Neuronal stem cell (in vitro differentiated cells): ENCODE results near the gene SIN3B.

Experiments
- DNase-seq: peaks from one replicate; pipeline ENCODE4 v3.0.0-alpha.2; 2013; ENCODE audit warnings: low spot score
- H2AFZ ChIP-seq: one replicate; pipeline ENCODE4 v1.6.1; 2013; ENCODE audit warnings: mild to moderate bottlenecking, low read length, inconsistent platforms
- H2AK5ac ChIP-seq: 2 replicates; pipeline ENCODE4 v1.6.1; 2013; ENCODE audit warnings: low read depth, mild to moderate bottlenecking, inconsistent platforms, low read length, moderate library complexity, mixed read lengths
- H2BK120ac ChIP-seq: 2 replicates; pipeline ENCODE4 v1.6.1; 2013; ENCODE audit warnings: low read depth, mild to moderate bottlenecking, inconsistent platforms, low read length, moderate library complexity, mixed read lengths
- H2BK12ac ChIP-seq: one replicate; pipeline ENCODE4 v1.6.1; 2013; ENCODE audit warnings: low read length, inconsistent platforms
- H2BK15ac ChIP-seq: 2 replicates; pipeline ENCODE4 v1.6.1; 2013; ENCODE audit warnings: mild to moderate bottlenecking, low read length, inconsistent platforms, mixed read lengths
- H2BK5ac ChIP-seq: one replicate; pipeline ENCODE4 v1.6.1; 2013; ENCODE audit warnings: inconsistent platforms, mild to moderate bottlenecking, low read length, moderate library complexity
- H3K14ac ChIP-seq: one replicate; pipeline ENCODE4 v1.6.1; 2013; ENCODE audit warnings: low read length, inconsistent platforms
- H3K18ac ChIP-seq: 2 replicates; pipeline ENCODE4 v1.6.1; 2013; ENCODE audit warnings: low read length, inconsistent platforms
- H3K23ac ChIP-seq: 2 replicates; pipeline ENCODE4 v1.6.1; 2013; ENCODE audit warnings: low read depth, mild to moderate bottlenecking, mixed read lengths, low read length, inconsistent platforms; ENCODE audit not compliant: poor library complexity
- H3K27ac ChIP-seq: replicated peaks from 3 replicates; pipeline ENCODE4 v1.5.1; 2013; ENCODE audit warnings: low read length, inconsistent platforms
- H3K27me3 ChIP-seq, 3 experiments: 2 replicates each; pipeline ENCODE4 v1.6.1; 2013; ENCODE audit warnings: low read length in 3 of 3, mild to moderate bottlenecking in 2 of 3, inconsistent platforms in 1 of 3, low read depth in 1 of 3, mixed read lengths in 1 of 3, moderate library complexity in 1 of 3; ENCODE audit not compliant: control insufficient read depth in 3 of 3, insufficient read depth in 3 of 3
- H3K36me3 ChIP-seq, 2 donors: replicated peaks in 1 of 2; 2 replicates each; pipeline ENCODE4 v1.6.1; 2013; ENCODE audit warnings: low read length in 2 of 2; ENCODE audit not compliant: control insufficient read depth in 2 of 2, insufficient read depth in 2 of 2
- H3K4ac ChIP-seq: 2 replicates; pipeline ENCODE4 v1.6.1; 2013; ENCODE audit warnings: inconsistent platforms, mild to moderate bottlenecking, low read length, moderate library complexity
- H3K4me1 ChIP-seq, 2 donors: 1 replicate in 1 of 2; 2 replicates in 1 of 2; pipeline ENCODE4 v1.6.1; 2013; ENCODE audit warnings: low read length in 2 of 2, low read depth in 1 of 2; ENCODE audit not compliant: control insufficient read depth in 2 of 2, insufficient read depth in 1 of 2
- H3K4me2 ChIP-seq: one replicate; pipeline ENCODE4 v1.6.1; 2013; ENCODE audit warnings: mild to moderate bottlenecking, low read length, inconsistent platforms; ENCODE audit not compliant: insufficient read depth, poor library complexity, severe bottlenecking
- H3K4me3 ChIP-seq, 2 donors: 2 replicates each; pipeline ENCODE4 v1.5.1; 2013; ENCODE audit warnings: low read length in 2 of 2, mild to moderate bottlenecking in 2 of 2, inconsistent platforms in 1 of 2, moderate library complexity in 1 of 2
- H3K79me1 ChIP-seq: one replicate; pipeline ENCODE4 v1.6.1; 2013; ENCODE audit warnings: low read depth, mild to moderate bottlenecking, inconsistent platforms, low read length, moderate library complexity
- H3K9ac ChIP-seq: one replicate; pipeline ENCODE4 v1.6.1; 2013; ENCODE audit warnings: mild to moderate bottlenecking, low read depth, low read length, inconsistent platforms; ENCODE audit not compliant: poor library complexity
- H3K9me3 ChIP-seq, 2 donors: replicated peaks in 1 of 2; 2 replicates each; pipeline versions ENCODE3 to v1.6.1; 2013; ENCODE audit warnings: low read length in 2 of 2, mild to moderate bottlenecking in 2 of 2, inconsistent platforms in 1 of 2, low read depth in 1 of 2, mixed read lengths in 1 of 2, moderate library complexity in 1 of 2; ENCODE audit not compliant: control insufficient read depth in 2 of 2, insufficient read depth in 1 of 2
- H4K8ac ChIP-seq: one replicate; pipeline ENCODE4 v1.6.1; 2013; ENCODE audit warnings: low read depth, mild to moderate bottlenecking, inconsistent platforms, low read length, moderate library complexity
- H4K91ac ChIP-seq: one replicate; pipeline ENCODE4 v1.6.1; 2013; ENCODE audit warnings: low read length, low read depth, mild to moderate bottlenecking, inconsistent platforms; ENCODE audit not compliant: poor library complexity
- WGBS, 2 donors: extraction: QIAGEN DNeasy Blood & Tissue Kit; methylation state at CpG; one replicate each; pipeline ENCODE4 v1.1.7; 2013; ENCODE audit warnings: missing lambda C conversion rate in 2 of 2, mixed read lengths in 1 of 2; ENCODE audit not compliant: insufficient read length in 2 of 2, insufficient replicate concordance in 1 of 2; ENCODE audit errors: extremely low coverage in 2 of 2; 5-methylcytosine and 5-hydroxymethylcytosine counted together

Gene SIN3B

GRCh38 chr19:16831531-16831930 lies 2.3 kb downstream of the SIN3B start:
- Histone ChIP-seq H2AFZ (no peak overlapping the region), H2BK15ac (no peak overlapping the region), H2BK5ac (no peak overlapping the region), H4K91ac (no peak overlapping the region), H3K27ac (no peak overlapping the region), H3K27me3 (no peaks in the 10 kb centered on the region), H2AK5ac (no peak overlapping the region), H3K4me1 (peaks cover 0 to 7% of the 10 kb centered on the region in 2 donors), H3K79me1 (peaks cover 2% of the 10 kb centered on the region), H3K14ac (no peak overlapping the region), H3K4me3 (no peak overlapping the region), H3K36me3 (peaks cover 25 to 61% of the 10 kb centered on the region in 2 donors), H2BK12ac (no peak overlapping the region), H2BK120ac (no peak overlapping the region), H3K4me2 (no peak overlapping the region), H3K9me3 (no peaks in the 10 kb centered on the region), H4K8ac (no peak overlapping the region), H3K23ac (no peak overlapping the region), H3K9ac (no peak overlapping the region), H3K4ac (no peak overlapping the region), H3K18ac (no peak overlapping the region)
- WGBS, 2 donors = no CpG with 5 or more reads among the region's 9 CpGs
- DNase-seq = no peak

GRCh38 chr19:16834747-16835146 lies 5.5 kb downstream of the SIN3B start:
- Histone ChIP-seq H3K23ac (no peak overlapping the region), H2BK120ac (no peak overlapping the region), H2BK15ac (no peak overlapping the region), H3K14ac (no peak overlapping the region), H2BK12ac (no peak overlapping the region), H2BK5ac (no peak overlapping the region), H3K4me1 (peaks cover 0 to 7% of the 10 kb centered on the region in 2 donors), H3K4ac (no peak overlapping the region), H3K9ac (no peak overlapping the region), H3K18ac (no peak overlapping the region), H4K8ac (no peak overlapping the region), H2AFZ (no peak overlapping the region), H2AK5ac (no peak overlapping the region), H3K4me3 (no peak overlapping the region), H3K27ac (no peak overlapping the region), H3K79me1 (peaks cover 8% of the 10 kb centered on the region), H3K27me3 (no peaks in the 10 kb centered on the region), H3K36me3 (peaks cover 39 to 93% of the 10 kb centered on the region in 2 donors), H3K4me2 (no peak overlapping the region), H3K9me3 (no peaks in the 10 kb centered on the region), H4K91ac (no peak overlapping the region)
- WGBS, 2 donors = no CpG with 5 or more reads among the region's 13 CpGs
- no peak for DNase-seq

- Histone ChIP-seq H3K27ac (no peak overlapping the region), H3K18ac (no peak overlapping the region), H3K23ac (no peak overlapping the region), H2BK5ac (peak overlapping the region; percentile 48), H2AK5ac (no peak overlapping the region), H3K79me1 (peaks cover 8% of the 10 kb centered on the region), H3K4me3 (peak overlapping the region in 1 of 2 donors; percentile 46), H2BK120ac (no peak overlapping the region), H2BK15ac (no peak overlapping the region), H4K91ac (no peak overlapping the region), H3K4ac (no peak overlapping the region), H3K27me3 (no peaks in the 10 kb centered on the region), H3K9me3 (peaks cover 0 to 2% of the 10 kb centered on the region in 2 donors), H2BK12ac (no peak overlapping the region), H3K14ac (no peak overlapping the region), H2AFZ (no peak overlapping the region), H3K4me1 (no peaks in the 10 kb centered on the region), H3K9ac (peak overlapping the region; percentile 61), H4K8ac (no peak overlapping the region), H3K36me3 (peaks cover 45 to 97% of the 10 kb centered on the region in 2 donors), H3K4me2 (no peak overlapping the region)
- no CpG with 5 or more reads among the region's 23 CpGs for WGBS, 2 donors
- no peak for DNase-seq
Measured at GRCh38 chr19:16836115-16837034, 7.2 kb downstream of the SIN3B start.

- no peak overlapping the region for H3K4ac ChIP-seq
- no CpG with 5 or more reads among the region's 4 CpGs for WGBS, 2 donors
- no peak overlapping the region for H2AFZ ChIP-seq
- H3K23ac ChIP-seq = no peak overlapping the region
- H2BK120ac ChIP-seq = no peak overlapping the region
- H3K14ac ChIP-seq = no peak overlapping the region
- DNase-seq = no peak
- no peak overlapping the region for H2AK5ac ChIP-seq
- no peak overlapping the region for H4K8ac ChIP-seq
- H3K4me1 ChIP-seq = no peaks in the 10 kb centered on the region
- H3K9me3 ChIP-seq = peaks cover 0 to 2% of the 10 kb centered on the region in 2 donors
- no peak overlapping the region for H3K27ac ChIP-seq
- H4K91ac ChIP-seq = no peak overlapping the region
- no peaks in the 10 kb centered on the region for H3K27me3 ChIP-seq
- H3K4me3 ChIP-seq = no peak overlapping the region
- H2BK5ac ChIP-seq = peak overlapping the region; percentile 48
- H3K36me3 ChIP-seq = peaks cover 43 to 97% of the 10 kb centered on the region in 2 donors
- no peak overlapping the region for H2BK12ac ChIP-seq
- H3K79me1 ChIP-seq = peaks cover 8% of the 10 kb centered on the region
- H3K4me2 ChIP-seq = no peak overlapping the region
- H2BK15ac ChIP-seq = no peak overlapping the region
- peak overlapping the region; percentile 9 for H3K18ac ChIP-seq
- H3K9ac ChIP-seq = peak overlapping the region; percentile 50
Measured at GRCh38 chr19:16837035-16837362, 7.8 kb downstream of the SIN3B start.
